ENCODE results near the gene LIX1L. TPM values are rescaled to one million over a fixed set of nuclear protein-coding genes. Genes with fewer than 3 reads are reported as not detected.
A peak's percentile ranks its signal among the peaks of the same experiment; 100 is the strongest.

Gene LIX1L
- total and polyA plus RNA-seq, 2 experiments from 2014 or later: 14.0 to 16.3 TPM

GRCh38 chr1:145987926-145988325, 30.1 kb upstream of the LIX1L start:
- no peaks in the 10 kb centered on the region for H3K9me2 ChIP-seq (replicated peaks; ENCODE audit: insufficient read depth)
- no peak overlapping the region for H3K27ac ChIP-seq
- no peaks in the 10 kb centered on the region for H3K9me3 ChIP-seq (ENCODE audit: low read depth)
- DNase-seq (ENCODE audit: low spot score): no peak
- no peaks in the 10 kb centered on the region for H3K27me3 ChIP-seq
- H3K79me2 ChIP-seq: peaks cover 3% of the 10 kb centered on the region
- WGBS (ENCODE audit: low lambda C conversion rate, missing lambda C conversion rate): 100% methylated on average over 1 of the region's 1 CpG
- H3K4me3 ChIP-seq: no peak overlapping the region
- no peak overlapping the region for H3K4me2 ChIP-seq
- H3K4me1 ChIP-seq (ENCODE audit: insufficient read depth): peaks cover 7% of the 10 kb centered on the region
- no peak overlapping the region for H2AFZ ChIP-seq
- H3K36me3 ChIP-seq (replicated peaks; ENCODE audit: insufficient read depth, low read depth): peaks cover 2% of the 10 kb centered on the region
- TF ChIP-seq EZH2 (IDR thresholded peaks at IDR 0.05; ENCODE audit: borderline replicate concordance) (no peak), EZH2phosphoT487 (IDR thresholded peaks at IDR 0.05; ENCODE audit: low read depth, severe bottlenecking, unreplicated experiment) (no peak), CTCF (IDR thresholded peaks at IDR 0.05; ENCODE audit: poor library complexity) (no peak)
- peaks cover 5% of the 10 kb centered on the region for H4K20me1 ChIP-seq (ENCODE audit: insufficient read depth, poor library complexity, severe bottlenecking)

- TF ChIP-seq CTCF (IDR thresholded peaks at IDR 0.05; ENCODE audit: poor library complexity) (no peak), EZH2 (IDR thresholded peaks at IDR 0.05; ENCODE audit: borderline replicate concordance) (no peak), EZH2phosphoT487 (IDR thresholded peaks at IDR 0.05; ENCODE audit: low read depth, severe bottlenecking, unreplicated experiment) (no peak)
- Histone ChIP-seq H3K4me1 (ENCODE audit: insufficient read depth) (no peaks in the 10 kb centered on the region), H2AFZ (no peak overlapping the region), H3K79me2 (no peaks in the 10 kb centered on the region), H3K36me3 (replicated peaks; ENCODE audit: insufficient read depth, low read depth) (no peaks in the 10 kb centered on the region), H3K27me3 (no peaks in the 10 kb centered on the region), H3K4me2 (no peak overlapping the region), H3K9me3 (ENCODE audit: low read depth) (no peaks in the 10 kb centered on the region), H3K27ac (peak overlapping the region; percentile 8), H4K20me1 (ENCODE audit: insufficient read depth, poor library complexity, severe bottlenecking) (no peaks in the 10 kb centered on the region), H3K9me2 (replicated peaks; ENCODE audit: insufficient read depth) (no peaks in the 10 kb centered on the region), H3K4me3 (no peak overlapping the region)
- no peak for DNase-seq (ENCODE audit: low spot score)
- 94% methylated on average over 6 of the region's 6 CpGs for WGBS (ENCODE audit: low lambda C conversion rate, missing lambda C conversion rate)
Observed at GRCh38 chr1:145986551-145986950, 28.7 kb upstream of the LIX1L start.

- no peaks in the 10 kb centered on the region for H3K36me3 ChIP-seq (replicated peaks; ENCODE audit: insufficient read depth, low read depth)
- no peak overlapping the region for H2AFZ ChIP-seq
- H3K4me1 ChIP-seq (ENCODE audit: insufficient read depth): no peaks in the 10 kb centered on the region
- TF ChIP-seq EZH2 (IDR thresholded peaks at IDR 0.05; ENCODE audit: borderline replicate concordance) (no peak), EZH2phosphoT487 (IDR thresholded peaks at IDR 0.05; ENCODE audit: low read depth, severe bottlenecking, unreplicated experiment) (no peak)
- H3K4me2 ChIP-seq: no peak overlapping the region
- 75% methylated on average over 14 of the region's 15 CpGs for WGBS (ENCODE audit: low lambda C conversion rate, missing lambda C conversion rate)
- no peaks in the 10 kb centered on the region for H3K79me2 ChIP-seq
- no peaks in the 10 kb centered on the region for H4K20me1 ChIP-seq (ENCODE audit: insufficient read depth, poor library complexity, severe bottlenecking)
- peak overlapping the region; percentile 27 for H3K27ac ChIP-seq
- DNase-seq (ENCODE audit: low spot score): no peak
- H3K9me3 ChIP-seq (ENCODE audit: low read depth): no peaks in the 10 kb centered on the region
- no peak overlapping the region for H3K4me3 ChIP-seq
- no peaks in the 10 kb centered on the region for H3K27me3 ChIP-seq
- H3K9me2 ChIP-seq (replicated peaks; ENCODE audit: insufficient read depth): no peaks in the 10 kb centered on the region
Observed at GRCh38 chr1:145985502-145986439, 28.0 kb upstream of the LIX1L start.

GRCh38 chr1:145985129-145985501, 27.3 kb upstream of the LIX1L start:
- Histone ChIP-seq H3K4me1 (ENCODE audit: insufficient read depth) (peaks cover under 1% of the 10 kb centered on the region), H3K27me3 (no peaks in the 10 kb centered on the region), H4K20me1 (ENCODE audit: insufficient read depth, poor library complexity, severe bottlenecking) (no peaks in the 10 kb centered on the region), H3K27ac (peak overlapping the region; percentile 27), H3K9me3 (ENCODE audit: low read depth) (no peaks in the 10 kb centered on the region), H3K9me2 (replicated peaks; ENCODE audit: insufficient read depth) (no peaks in the 10 kb centered on the region), H3K4me2 (no peak overlapping the region), H3K4me3 (no peak overlapping the region), H3K36me3 (replicated peaks; ENCODE audit: insufficient read depth, low read depth) (no peaks in the 10 kb centered on the region), H3K79me2 (no peaks in the 10 kb centered on the region), H2AFZ (no peak overlapping the region)
- 77% methylated on average over 2 of the region's 2 CpGs for WGBS (ENCODE audit: low lambda C conversion rate, missing lambda C conversion rate)
- TF ChIP-seq EZH2phosphoT487 (IDR thresholded peaks at IDR 0.05; ENCODE audit: low read depth, severe bottlenecking, unreplicated experiment) (no peak), EZH2 (IDR thresholded peaks at IDR 0.05; ENCODE audit: borderline replicate concordance) (no peak), CTCF (IDR thresholded peaks at IDR 0.05; ENCODE audit: poor library complexity) (no peak)
- no peak for DNase-seq (ENCODE audit: low spot score)
